ENCODE data around the gene SLX9.

Gene SLX9

DNA sequence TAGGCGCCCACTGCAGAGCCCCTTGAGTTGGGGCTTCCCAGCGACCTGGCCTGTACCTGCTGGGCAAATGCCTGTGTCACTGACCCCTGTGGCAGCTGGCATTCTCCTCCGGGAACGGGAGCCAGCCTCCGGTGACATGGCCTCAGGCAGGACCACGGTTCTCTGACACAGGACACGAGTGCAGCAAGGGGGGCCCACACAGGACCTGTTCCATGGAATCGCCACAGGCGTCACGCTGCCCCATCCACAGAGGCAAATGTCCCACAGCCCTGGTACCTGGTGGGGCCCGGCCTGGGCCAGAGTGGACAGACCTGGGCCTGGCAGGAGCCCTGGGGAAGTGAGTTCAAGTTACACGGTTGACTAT is 21.7 kb upstream of the SLX9 start:
- H3K4me3 ChIP-seq, result no peak overlapping the region
- TF ChIP-seq FOXP2 (optimal IDR thresholded peaks at IDR 0.05; ENCODE audit: control extremely low read depth, extremely low read length, insufficient read depth) (no peak), EZH2 (IDR thresholded peaks at IDR 0.05) (no peak), POLR2AphosphoS5 (IDR thresholded peaks at IDR 0.05; ENCODE audit: borderline replicate concordance, low read depth, low read length) (no peak)
- H3K9ac ChIP-seq (ENCODE audit: insufficient read length), result no peak overlapping the region
- H3K27ac ChIP-seq, result no peak overlapping the region
- DNase-seq (ENCODE audit: low read depth, low spot score), result no peak
- no peaks in the 10 kb centered on the region for H3K36me3 ChIP-seq (ENCODE audit: insufficient read depth, low read length)
- H3K9me3 ChIP-seq (ENCODE audit: low read depth, low read length), result no peaks in the 10 kb centered on the region

DNA sequence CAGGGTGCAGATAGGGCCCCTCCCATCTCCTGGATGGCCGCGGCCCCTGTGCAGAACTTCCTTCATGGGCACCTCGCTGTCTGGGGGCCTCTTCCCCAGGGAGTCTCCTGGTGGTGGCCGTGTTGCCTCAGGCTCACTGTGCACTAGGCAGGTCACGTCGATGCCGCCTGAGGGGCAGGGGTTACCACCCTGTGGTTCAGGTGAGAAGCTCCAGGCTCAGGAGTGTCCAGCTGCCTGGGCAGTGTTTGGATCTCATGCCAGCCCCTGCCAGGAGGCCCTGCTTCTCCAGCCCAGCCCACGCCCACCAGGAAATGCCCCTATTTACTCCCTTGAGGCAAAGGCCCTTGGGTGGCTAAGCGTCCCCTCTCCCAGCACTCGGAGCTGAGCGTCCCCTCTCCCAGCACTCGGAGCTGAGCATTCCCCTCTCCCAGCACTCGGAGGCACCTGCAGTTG is 21.2 kb upstream of the SLX9 start:
- no peak overlapping the region for H3K9ac ChIP-seq (ENCODE audit: insufficient read length)
- H3K4me3 ChIP-seq, result no peak overlapping the region
- no peak overlapping the region for H3K27ac ChIP-seq
- no peak for TF ChIP-seq EZH2 (IDR thresholded peaks at IDR 0.05)
- no peak for TF ChIP-seq FOXP2 (optimal IDR thresholded peaks at IDR 0.05; ENCODE audit: control extremely low read depth, extremely low read length, insufficient read depth)
- DNase-seq (ENCODE audit: low read depth, low spot score), result no peak
- H3K9me3 ChIP-seq (ENCODE audit: low read depth, low read length), result no peaks in the 10 kb centered on the region
- H3K36me3 ChIP-seq (ENCODE audit: insufficient read depth, low read length), result no peaks in the 10 kb centered on the region

DNA sequence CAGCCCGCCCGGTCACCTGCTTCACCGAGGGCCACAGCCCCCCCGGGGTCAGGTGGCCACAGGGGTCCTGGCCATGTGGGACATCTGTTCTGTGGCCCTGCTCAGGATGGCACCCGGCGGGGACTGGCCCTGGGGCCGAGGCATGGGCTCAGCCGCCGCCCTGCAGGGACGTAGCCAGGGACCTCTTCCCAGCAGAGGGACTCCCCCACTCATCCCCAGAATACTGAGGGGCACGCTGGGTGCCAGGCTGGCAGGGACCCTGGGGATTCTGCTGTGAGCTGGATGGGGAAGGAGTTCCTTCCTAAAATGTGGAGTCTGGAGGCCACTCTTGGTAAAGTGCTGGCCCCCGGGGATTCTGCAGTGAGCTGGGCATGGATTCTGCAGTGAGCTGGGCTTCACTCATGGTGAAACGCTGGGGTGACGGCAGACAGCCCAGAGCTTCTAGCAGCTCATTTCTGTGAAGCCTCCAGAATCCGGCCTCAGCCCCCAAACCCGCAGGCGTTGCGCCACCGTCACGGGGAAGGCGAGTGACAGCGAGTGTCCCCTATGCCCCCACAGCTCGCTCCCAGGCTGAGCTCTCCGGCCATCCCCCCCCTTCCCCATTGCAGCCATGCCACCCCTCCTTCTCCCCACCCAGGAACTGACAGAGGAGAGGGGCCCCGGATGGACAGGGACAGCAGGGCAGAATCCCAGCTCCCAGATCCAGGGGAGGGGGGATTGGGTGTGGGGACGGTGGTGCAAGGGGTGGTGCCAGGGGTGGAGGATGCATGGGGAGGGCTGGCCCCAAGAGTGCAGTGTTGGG is 20.5 kb upstream of the SLX9 start:
- no peak for DNase-seq (ENCODE audit: low read depth, low spot score)
- Histone ChIP-seq H3K36me3 (ENCODE audit: insufficient read depth, low read length) (no peaks in the 10 kb centered on the region), H3K9ac (ENCODE audit: insufficient read length) (no peak overlapping the region), H3K4me3 (no peak overlapping the region), H3K27ac (no peak overlapping the region), H3K9me3 (ENCODE audit: low read depth, low read length) (no peaks in the 10 kb centered on the region)
- TF ChIP-seq FOXP2 (optimal IDR thresholded peaks at IDR 0.05; ENCODE audit: control extremely low read depth, extremely low read length, insufficient read depth) (no peak), EZH2 (IDR thresholded peaks at IDR 0.05) (no peak), POLR2AphosphoS5 (IDR thresholded peaks at IDR 0.05; ENCODE audit: borderline replicate concordance, low read depth, low read length) (no peak)

DNA sequence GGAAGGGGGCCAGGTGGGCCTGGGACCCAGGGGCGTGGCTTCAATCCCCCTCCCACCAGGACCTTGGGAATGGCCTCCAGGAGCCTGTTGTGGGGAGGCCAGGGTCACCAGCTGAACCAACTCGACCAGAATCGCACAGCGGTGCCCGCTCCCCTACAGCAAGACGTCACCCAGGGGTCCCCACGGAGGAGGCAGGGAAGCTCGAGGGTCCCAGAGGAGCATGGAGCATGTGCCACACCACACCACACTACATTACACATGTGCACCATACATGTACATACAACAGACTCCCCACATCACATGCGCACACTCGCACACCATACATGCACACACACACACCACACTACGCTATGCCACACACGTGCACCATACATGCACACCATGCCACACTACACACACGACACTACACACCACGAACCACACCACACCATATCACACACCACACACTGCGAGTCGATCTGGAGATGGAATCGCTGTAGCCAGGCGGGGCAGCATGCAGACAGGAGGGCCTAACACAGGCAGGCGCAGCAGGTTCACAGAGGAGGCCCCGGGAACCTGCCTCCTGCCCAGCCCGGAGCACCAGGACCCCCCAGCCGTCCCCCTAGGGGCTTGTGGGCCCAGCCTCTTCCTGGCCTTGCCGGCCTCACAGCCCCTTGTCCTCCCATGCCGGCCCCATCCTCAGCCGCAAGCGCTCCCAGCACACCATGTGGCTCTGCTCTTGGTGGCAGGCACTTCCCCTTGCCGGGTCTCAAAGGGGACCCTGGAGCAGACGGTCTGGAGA is 19.7 kb upstream of the SLX9 start:
- Histone ChIP-seq H3K4me3 (no peak overlapping the region), H3K9ac (ENCODE audit: insufficient read length) (peak overlapping the region; percentile 37), H3K9me3 (ENCODE audit: low read depth, low read length) (no peaks in the 10 kb centered on the region), H3K27ac (peak overlapping the region; percentile 100; the same call in 1 of the 2 replicates), H3K36me3 (ENCODE audit: insufficient read depth, low read length) (no peaks in the 10 kb centered on the region)
- no peak for TF ChIP-seq FOXP2 (optimal IDR thresholded peaks at IDR 0.05; ENCODE audit: control extremely low read depth, extremely low read length, insufficient read depth)
- no peak for TF ChIP-seq EZH2 (IDR thresholded peaks at IDR 0.05)
- TF ChIP-seq POLR2AphosphoS5 (IDR thresholded peaks at IDR 0.05; ENCODE audit: borderline replicate concordance, low read depth, low read length), result no peak
- no peak for DNase-seq (ENCODE audit: low read depth, low spot score)

DNA sequence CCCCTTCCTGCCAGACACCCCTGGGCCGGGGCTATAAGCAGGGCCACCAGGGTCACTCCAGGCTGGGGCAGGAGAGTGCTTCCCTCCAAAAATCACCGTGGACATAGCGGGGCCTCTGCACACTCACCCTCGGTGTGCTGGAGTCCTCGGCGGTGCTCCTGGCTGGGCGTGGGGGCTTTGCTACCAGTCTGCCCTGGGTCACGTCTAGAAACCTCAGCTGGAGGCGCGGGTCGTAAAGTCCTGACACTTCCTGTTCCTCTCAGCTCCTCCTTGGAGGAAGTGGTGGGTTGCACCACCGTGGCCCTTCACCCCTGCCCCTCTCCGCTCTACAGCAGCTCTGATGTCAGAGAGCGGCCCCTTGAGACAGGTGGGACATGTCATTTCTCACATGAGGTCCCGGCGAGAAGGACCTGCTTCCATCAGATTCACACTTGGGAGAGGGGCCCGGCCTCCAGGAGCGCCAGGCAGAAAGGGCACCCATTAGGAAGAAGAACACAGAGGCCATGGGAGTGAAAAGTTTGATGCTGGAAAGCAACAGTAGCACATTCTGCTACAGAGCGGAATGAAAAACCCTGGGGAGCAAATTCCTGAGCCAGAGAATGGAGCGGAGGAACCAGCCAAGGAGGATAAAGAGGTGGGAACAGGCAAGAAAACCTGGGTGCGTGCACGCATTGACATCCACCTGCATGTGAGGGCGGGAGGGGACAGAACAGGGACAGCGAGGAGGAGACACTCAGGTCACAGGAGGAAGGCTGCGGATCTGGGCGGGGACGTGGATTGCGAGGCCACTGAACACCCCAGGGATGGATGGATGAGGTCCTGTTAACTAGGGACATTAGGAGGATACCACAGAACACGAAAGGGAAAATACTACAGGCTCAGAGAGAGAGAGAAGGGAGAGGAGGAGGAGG is 18.9 kb upstream of the SLX9 start, which contains the start of gene ITGB2:
Gene ITGB2 (minus strand): TSS at position 206 of the 911 bp plus-strand sequence. CDS start 10,117 bp downstream, outside the sequence.
- Histone ChIP-seq H3K9ac (ENCODE audit: insufficient read length) (peak within 1 kb of the TSS; percentile 37), H3K9me3 (ENCODE audit: low read depth, low read length) (no peaks in the 10 kb centered on the region), H3K36me3 (ENCODE audit: insufficient read depth, low read length) (no peaks in the 10 kb centered on the region), H3K27ac (peak within 1 kb of the TSS; percentile 100), H3K4me3 (no peak within 1 kb of the TSS)
- no peak for DNase-seq (ENCODE audit: low read depth, low spot score)
- TF ChIP-seq POLR2AphosphoS5 (IDR thresholded peaks at IDR 0.05; ENCODE audit: borderline replicate concordance, low read depth, low read length) (no peak), FOXP2 (optimal IDR thresholded peaks at IDR 0.05; ENCODE audit: control extremely low read depth, extremely low read length, insufficient read depth) (no peak), EZH2 (IDR thresholded peaks at IDR 0.05) (no peak)

DNA sequence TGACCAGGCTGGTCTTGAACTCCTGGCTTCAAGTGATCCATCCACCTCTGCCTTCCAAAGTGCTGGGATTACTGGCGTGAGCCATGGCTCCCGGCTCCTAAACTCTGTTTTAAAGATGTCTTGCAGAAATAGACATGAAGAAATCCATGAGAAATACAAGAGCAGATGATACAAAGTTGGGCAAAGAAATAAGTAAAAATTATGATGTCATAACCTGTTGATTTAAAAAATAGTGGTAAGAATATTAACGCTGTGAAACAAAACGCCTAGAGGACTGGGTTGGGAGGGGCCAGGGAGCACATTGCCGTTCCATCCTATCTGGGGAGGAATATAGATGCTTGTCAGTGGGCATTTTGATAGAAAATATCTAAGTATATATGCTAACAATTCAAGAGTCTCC is 17.9 kb upstream of the SLX9 start:
- peak overlapping the region; percentile 100 for H3K27ac ChIP-seq
- TF ChIP-seq EZH2 (IDR thresholded peaks at IDR 0.05) (no peak), FOXP2 (optimal IDR thresholded peaks at IDR 0.05; ENCODE audit: control extremely low read depth, extremely low read length, insufficient read depth) (no peak), POLR2AphosphoS5 (IDR thresholded peaks at IDR 0.05; ENCODE audit: borderline replicate concordance, low read depth, low read length) (no peak)
- H3K4me3 ChIP-seq, result no peak overlapping the region
- H3K36me3 ChIP-seq (ENCODE audit: insufficient read depth, low read length), result no peaks in the 10 kb centered on the region
- no peaks in the 10 kb centered on the region for H3K9me3 ChIP-seq (ENCODE audit: low read depth, low read length)
- H3K9ac ChIP-seq (ENCODE audit: insufficient read length), result no peak overlapping the region
- no peak for DNase-seq (ENCODE audit: low read depth, low spot score)

DNA sequence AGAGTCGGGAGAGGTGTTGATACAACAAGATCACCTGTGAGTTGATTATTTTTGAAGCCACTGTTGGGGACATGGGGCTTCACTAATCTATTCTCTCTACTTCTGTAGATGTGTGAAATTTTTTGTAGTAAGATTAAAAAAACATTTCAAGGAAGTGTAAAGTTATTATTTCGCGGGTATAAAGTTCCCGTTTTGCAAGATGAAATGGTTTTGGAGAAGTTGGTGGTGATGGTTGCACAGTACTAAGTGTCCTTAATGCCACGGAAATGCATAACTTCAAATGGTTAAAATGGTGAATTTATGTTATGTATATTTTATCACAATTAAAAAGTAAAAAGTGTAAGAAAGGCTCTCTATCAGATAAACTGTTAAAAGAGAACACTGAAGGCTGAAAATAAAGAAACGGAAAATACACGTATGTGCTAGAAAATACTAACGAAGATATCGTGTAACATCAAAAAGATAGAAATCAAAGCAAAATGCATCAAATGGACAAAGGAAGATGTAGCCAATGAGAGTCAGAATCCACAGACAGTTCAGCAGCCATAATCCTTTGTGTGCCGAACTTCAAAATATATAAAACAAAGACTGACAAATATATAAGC is 16.2 kb upstream of the SLX9 start:
- Histone ChIP-seq H3K36me3 (ENCODE audit: insufficient read depth, low read length) (no peaks in the 10 kb centered on the region), H3K27ac (peak overlapping the region; percentile 100), H3K4me3 (peak overlapping the region; percentile 18; the same call in 1 of the 2 replicates), H3K9ac (ENCODE audit: insufficient read length) (peak overlapping the region; percentile 94), H3K9me3 (ENCODE audit: low read depth, low read length) (no peaks in the 10 kb centered on the region)
- DNase-seq (ENCODE audit: low read depth, low spot score), result no peak
- TF ChIP-seq FOXP2 (optimal IDR thresholded peaks at IDR 0.05; ENCODE audit: control extremely low read depth, extremely low read length, insufficient read depth) (no peak), EZH2 (IDR thresholded peaks at IDR 0.05) (no peak), POLR2AphosphoS5 (IDR thresholded peaks at IDR 0.05; ENCODE audit: borderline replicate concordance, low read depth, low read length) (no peak)

Measured in SK-N-MC (cell line).